CD14-positive monocyte (primary cell): ENCODE results near the gene TNFSF8. TPM values are rescaled to one million over a fixed set of nuclear protein-coding genes. Genes with fewer than 3 reads are reported as not detected.
A peak's percentile ranks its signal among the peaks of the same experiment; 100 is the strongest.

Experiments used
- DNase-seq, 3 donors: peaks; one replicate each; pipeline ENCODE4 v3.0.0-alpha.2; 2011 to 2022
- H2AFZ ChIP-seq: 2 replicates; pipeline ENCODE4 v1.6.0; 2012; ENCODE audit warnings: mild to moderate bottlenecking, low read depth, low read length, inconsistent platforms; ENCODE audit not compliant: insufficient read depth, poor library complexity, severe bottlenecking
- H3K27ac ChIP-seq, 2 donors: 1 replicate in 1 of 2; 2 replicates in 1 of 2; pipeline ENCODE4 v1.5.1; 2012 to 2013; ENCODE audit warnings: low read length in 2 of 2, control low read depth in 1 of 2, inconsistent platforms in 1 of 2, low read depth in 1 of 2, mild to moderate bottlenecking in 1 of 2
- H3K27me3 ChIP-seq, 2 donors: one replicate each; pipeline versions ENCODE4 v1.6.0 to v1.6.1; 2011 to 2013; ENCODE audit warnings: low read length in 2 of 2; ENCODE audit not compliant: control insufficient read depth in 2 of 2, insufficient read depth in 2 of 2
- H3K36me3 ChIP-seq, 2 donors: replicated peaks in 1 of 2; 1 replicate in 1 of 2; 2 replicates in 1 of 2; pipeline versions ENCODE4 v1.5.1 to v1.6.1; 2012 to 2013; ENCODE audit warnings: low read length in 2 of 2, control low read depth in 1 of 2, inconsistent platforms in 1 of 2, mild to moderate bottlenecking in 1 of 2; ENCODE audit not compliant: insufficient read depth in 2 of 2, control insufficient read depth in 1 of 2
- H3K4me1 ChIP-seq, 2 donors: 1 replicate in 1 of 2; 2 replicates in 1 of 2; pipeline versions ENCODE4 v1.5.1 to v1.6.1; 2012 to 2013; ENCODE audit warnings: low read length in 2 of 2, control low read depth in 1 of 2, inconsistent platforms in 1 of 2, mild to moderate bottlenecking in 1 of 2, moderate library complexity in 1 of 2; ENCODE audit not compliant: insufficient read depth in 2 of 2, control insufficient read depth in 1 of 2
- H3K4me2 ChIP-seq: replicated peaks from 2 replicates; pipeline ENCODE3; 2012; ENCODE audit warnings: low read length, moderate library complexity, mild to moderate bottlenecking; ENCODE audit not compliant: poor library complexity, severe bottlenecking; ENCODE audit errors: extremely low read depth
- H3K4me3 ChIP-seq, 3 experiments: fragments of 200-600 bp in 1 of 3; sonication (generic) in 1 of 3; replicated peaks in 1 of 3; 1 replicate in 2 of 3; 2 replicates in 1 of 3; pipeline ENCODE4 v1.5.1; 2011 to 2013; ENCODE audit warnings: low read length in 3 of 3, mild to moderate bottlenecking in 3 of 3, control low read depth in 2 of 3, low read depth in 2 of 3, inconsistent platforms in 1 of 3, moderate library complexity in 1 of 3
- H3K79me2 ChIP-seq: 2 replicates; pipeline ENCODE4 v1.6.0; 2012; ENCODE audit warnings: mild to moderate bottlenecking, control low read depth, inconsistent platforms, low read length, moderate library complexity; ENCODE audit not compliant: insufficient read depth
- H3K9ac ChIP-seq: 2 replicates; pipeline ENCODE4 v1.6.0; 2017; ENCODE audit warnings: low read length, mild to moderate bottlenecking; ENCODE audit not compliant: insufficient read depth, poor library complexity, severe bottlenecking
- H3K9me3 ChIP-seq, 2 donors: replicated peaks in 1 of 2; 1 replicate in 1 of 2; 2 replicates in 1 of 2; pipeline versions ENCODE4 v1.5.1 to v1.6.1; 2012 to 2013; ENCODE audit warnings: low read length in 2 of 2, control low read depth in 1 of 2; ENCODE audit not compliant: control insufficient read depth in 1 of 2, insufficient read depth in 1 of 2
- H4K20me1 ChIP-seq: 2 replicates; pipeline ENCODE4 v1.6.0; 2012; ENCODE audit warnings: mild to moderate bottlenecking, low read length, control low read depth, moderate library complexity; ENCODE audit not compliant: insufficient read depth
- H3K27ac Mint-ChIP-seq, 7 donors: one replicate each; pipeline ENCODE4 v1.8.0; 2020; ENCODE audit warnings: mild to moderate bottlenecking in 7 of 7, mixed read lengths in 7 of 7, moderate library complexity in 6 of 7, inconsistent platforms in 2 of 7
- H3K27me3 Mint-ChIP-seq, 3 donors: one replicate each; pipeline ENCODE4 v1.8.0; 2021 to 2022; ENCODE audit warnings: low read depth in 3 of 3, mild to moderate bottlenecking in 3 of 3, mixed read lengths in 3 of 3, moderate library complexity in 3 of 3, inconsistent platforms in 1 of 3
- H3K36me3 Mint-ChIP-seq, 2 donors: one replicate each; pipeline ENCODE4 v1.8.0; 2020; ENCODE audit warnings: mixed read lengths in 2 of 2, inconsistent platforms in 1 of 2, mild to moderate bottlenecking in 1 of 2
- H3K4me1 Mint-ChIP-seq: one replicate; pipeline ENCODE4 v1.8.0; 2020; ENCODE audit warnings: mild to moderate bottlenecking, mixed read lengths
- H3K4me3 Mint-ChIP-seq, 2 donors: one replicate each; pipeline ENCODE4 v1.8.0; 2020; ENCODE audit warnings: mild to moderate bottlenecking in 2 of 2, mixed read lengths in 2 of 2, moderate library complexity in 1 of 2
- H3K9me3 Mint-ChIP-seq, 7 donors: one replicate each; pipeline ENCODE4 v1.8.0; 2020 to 2022; ENCODE audit warnings: mixed read lengths in 7 of 7, mild to moderate bottlenecking in 6 of 7, moderate library complexity in 6 of 7, inconsistent platforms in 2 of 7
- CTCF ChIP-seq: fragments of 200-600 bp; IDR thresholded peaks from one replicate; pipeline ENCODE4 v1.8.0; 2022; ENCODE audit warnings: antibody characterized with exemption, mild to moderate bottlenecking
- WGBS: methylation state at CpG from one replicate; pipeline ENCODE4 v1.1.5; 2013; ENCODE audit warnings: missing lambda C conversion rate; ENCODE audit not compliant: insufficient coverage; 5-methylcytosine and 5-hydroxymethylcytosine counted together
- intact Hi-C, 2 donors: fragments of 100-400 bp; cut with micrococcal nuclease; formaldehyde crosslinking; loops; one replicate each; pipeline versions ENCODE4 v1.15.0 to v1.15.1; 2023
- polyA plus RNA-seq, 3 donors: library from polyadenylated mRNA; depleted of rRNA in 1 of 3; unstranded in 2 of 3; stranded (reverse) in 1 of 3; fragments of 300-500 nt in 2 of 3; fragments of >200 nt in 1 of 3; fragmentation: Illumina TruSeq in 2 of 3; gene quantifications; 1 replicate in 2 of 3; 2 replicates in 1 of 3; pipeline ENCODE4 v1.2.3, GENCODE V29; 2012 to 2021

TNFSF8 gene
- polyA plus RNA-seq, 3 donors = 27.8 to 42.9 (median 34.0) TPM

DNA sequence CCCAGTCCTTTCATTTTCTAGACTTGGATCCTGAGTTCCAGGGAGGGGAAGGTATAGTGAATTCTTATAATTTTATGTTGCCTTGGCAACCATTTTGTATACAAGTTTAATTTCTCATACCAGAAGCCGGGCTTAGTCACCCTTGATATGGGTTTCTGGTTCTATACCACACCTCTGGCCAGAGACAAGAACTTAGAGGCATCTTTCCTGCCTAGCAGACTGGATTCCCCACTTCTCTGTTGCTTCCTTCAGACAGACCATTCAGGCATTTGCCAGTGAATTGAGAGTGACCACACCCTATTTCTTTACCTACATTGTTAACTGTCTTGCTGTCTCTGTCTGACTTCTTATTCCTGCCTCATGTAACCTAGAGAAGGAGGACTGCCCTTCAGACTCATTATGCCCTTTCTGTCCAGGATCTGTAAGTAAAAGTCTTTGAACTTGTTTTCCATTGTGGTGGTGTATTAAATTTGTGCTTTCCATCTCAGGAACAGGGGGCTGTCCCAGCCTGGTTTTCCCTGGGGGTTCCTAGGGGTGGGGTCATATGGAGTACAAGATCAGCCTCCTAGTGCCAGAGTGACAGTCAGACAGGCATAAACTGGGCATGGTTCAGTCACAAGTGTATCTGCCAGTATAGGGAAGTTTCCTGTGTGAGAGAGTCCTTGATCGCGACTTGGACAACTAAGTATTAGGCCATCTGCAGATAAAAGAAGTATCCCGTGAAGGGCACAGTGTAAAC is 27.4 kb downstream of the TNFSF8 start:
- Histone ChIP-seq H3K9ac (no peak overlapping the region), H4K20me1 (peaks cover 81% of the 10 kb centered on the region), H3K4me2 (no peak overlapping the region), H3K4me3 (no peak overlapping the region), H3K4me1 (peaks cover 26 to 30% of the 10 kb centered on the region in 2 donors), H3K27me3 (no peaks in the 10 kb centered on the region), H3K9me3 (no peaks in the 10 kb centered on the region), H3K79me2 (no peaks in the 10 kb centered on the region), H2AFZ (no peak overlapping the region), H3K27ac (no peak overlapping the region), H3K36me3 (peaks cover 57 to 77% of the 10 kb centered on the region in 2 donors)
- DNase-seq = no peak
- H3K4me1 Mint-ChIP-seq = peaks cover 19% of the 10 kb centered on the region
- no peak for TF ChIP-seq CTCF
- WGBS = 59% methylated on average over 4 of the region's 4 CpGs
- H3K9me3 Mint-ChIP-seq = no peaks in the 10 kb centered on the region
- no peaks in the 10 kb centered on the region for H3K27me3 Mint-ChIP-seq
- peak overlapping the region in 5 of 7 donors; percentile 46 to 70 (median 51) for H3K27ac Mint-ChIP-seq
- H3K4me3 Mint-ChIP-seq = no peak overlapping the region
- intact Hi-C loops = loop anchor here (10.0 kb wide), 1 partner anchor 228 kb away; no protein-coding TSS in a partner anchor
- H3K36me3 Mint-ChIP-seq = peaks cover 73 to 76% of the 10 kb centered on the region in 2 donors

- no peaks in the 10 kb centered on the region for H3K79me2 ChIP-seq
- intact Hi-C loops = loop anchor here (10.0 kb wide), 1 partner anchor 226 kb away; no protein-coding TSS in a partner anchor
- H3K27ac ChIP-seq = no peak overlapping the region
- H2AFZ ChIP-seq = no peak overlapping the region
- H4K20me1 ChIP-seq = peaks cover 63% of the 10 kb centered on the region
- no peaks in the 10 kb centered on the region for H3K9me3 Mint-ChIP-seq
- no peak overlapping the region for H3K4me3 ChIP-seq
- no peak for TF ChIP-seq CTCF
- no peak overlapping the region for H3K9ac ChIP-seq
- no peak for DNase-seq
- peaks cover 57 to 61% of the 10 kb centered on the region in 2 donors for H3K36me3 Mint-ChIP-seq
- H3K27me3 Mint-ChIP-seq = no peaks in the 10 kb centered on the region
- H3K9me3 ChIP-seq = no peaks in the 10 kb centered on the region
- peaks cover 43 to 60% of the 10 kb centered on the region in 2 donors for H3K36me3 ChIP-seq
- no peaks in the 10 kb centered on the region for H3K27me3 ChIP-seq
- H3K4me1 Mint-ChIP-seq = peaks cover 14% of the 10 kb centered on the region
- 80% methylated on average over 1 of the region's 1 CpG for WGBS
- no peak overlapping the region for H3K4me3 Mint-ChIP-seq
- H3K4me2 ChIP-seq = no peak overlapping the region
- peak overlapping the region in 3 of 7 donors; percentile 38 to 68 (median 51) for H3K27ac Mint-ChIP-seq
- H3K4me1 ChIP-seq = peaks cover 33 to 35% of the 10 kb centered on the region in 2 donors
Observed at GRCh38 chr9:114900942-114901802, 29.2 kb downstream of the TNFSF8 start.
